ENCODE results near the gene FRMD4B. TPM values are rescaled to one million over a fixed set of nuclear protein-coding genes. Genes with fewer than 3 reads are reported as not detected.

Gene FRMD4B
- total and polyA plus RNA-seq, 10 of the 15 experiments (the other 5 are each of a cell fraction or from before 2014, with no cell fraction given): 3.9 to 11.4 (median 8.0) TPM

GRCh38 chr3:69186575-69187093, 199.3 kb downstream of the FRMD4B start:
- no TSS peak for BruUV-seq (replicated peaks)
- Histone ChIP-seq H3K4me3 (no peak overlapping the region), H3K27ac (ENCODE audit: control insufficient read depth, insufficient read depth) (no peak overlapping the region), H3K4me2 (ENCODE audit: control insufficient read depth, insufficient read depth) (no peak overlapping the region), H3K27me3 (replicated peaks in 1 of 2; ENCODE audit: control insufficient read depth in 2 of 2, insufficient read depth in 2 of 2, low read length in 1 of 2) (no peaks in the 10 kb centered on the region), H3K9ac (ENCODE audit: control insufficient read depth, insufficient read depth, low read length) (no peak overlapping the region), H3K4me1 (ENCODE audit: control insufficient read depth, insufficient read depth, low read length) (no peaks in the 10 kb centered on the region), H3K79me2 (ENCODE audit: control insufficient read depth, insufficient read depth, low read length) (no peaks in the 10 kb centered on the region), H2AFZ (ENCODE audit: control insufficient read depth, low read depth, low read length) (no peak overlapping the region), H4K20me1 (ENCODE audit: control insufficient read depth, insufficient read depth) (no peaks in the 10 kb centered on the region), H3K9me3 (replicated peaks; ENCODE audit: control insufficient read depth, insufficient read depth, low read length) (no peaks in the 10 kb centered on the region; the same call in 2 of the 3 replicates), H3K36me3 (ENCODE audit: control insufficient read depth in 2 of 2, insufficient read depth in 2 of 2, low read length in 1 of 2) (no peaks in the 10 kb centered on the region)
- ChIA-PET SMC1A (ENCODE audit: uncharacterized antibody, unreplicated experiment) (no interaction called here), RAD21 (ENCODE audit: unreplicated experiment) (no interaction called here), POLR2A (no interaction called here), CTCF (no interaction called here)
- no peak for FAIRE-seq
- in situ Hi-C loops (cut with MboI) (no loop called here), intact Hi-C loops (cut with micrococcal nuclease; ENCODE audit: unreplicated experiment) (no loop called here)
- no peak for ATAC-seq
- WGBS (ENCODE audit: insufficient coverage, insufficient replicate concordance, low lambda C conversion rate, missing lambda C conversion rate): 73% methylated on average over 4 of the region's 4 CpGs
- no peak for DNase-seq (ENCODE audit: low read depth, low spot score)
- TF ChIP-seq ASH2L (IDR thresholded peaks at IDR 0.05; ENCODE audit: borderline replicate concordance, low read depth) (no peak), CHD1 (IDR thresholded peaks at IDR 0.05; ENCODE audit: low read depth, low read length) (no peak), BACH1 (IDR thresholded peaks at IDR 0.05; ENCODE audit: borderline replicate concordance) (no peak), SREBF1 (IDR thresholded peaks at IDR 0.05; ENCODE audit: low read length) (no peak), TCF3 (IDR thresholded peaks at IDR 0.05; ENCODE audit: borderline replicate concordance, insufficient read depth, low read depth, low read length) (no peak), E2F4 (IDR thresholded peaks at IDR 0.05; ENCODE audit: low read depth, low read length) (no peak), YBX1 (IDR thresholded peaks at IDR 0.05) (no peak), ELK1 (IDR thresholded peaks at IDR 0.05; ENCODE audit: low read depth, low read length) (no peak), FOXK2 (IDR thresholded peaks at IDR 0.05) (no peak), E2F8 (IDR thresholded peaks at IDR 0.05; ENCODE audit: low read depth, partially characterized antibody) (no peak), CBX5 (IDR thresholded peaks at IDR 0.05; ENCODE audit: low read depth) (no peak), USF1 (IDR thresholded peaks at IDR 0.05; ENCODE audit: borderline replicate concordance, extremely low read length, insufficient read depth, low read depth, low read length) (no peak), DPF2 (IDR thresholded peaks at IDR 0.05) (no peak), ZNF622 (IDR thresholded peaks at IDR 0.05) (no peak), PRDM15 (CRISPR knock-in tag; IDR thresholded peaks at IDR 0.05) (no peak), YY1 (IDR thresholded peaks at IDR 0.05; ENCODE audit: low read depth, low read length) (no peak)
